A673 (cell line): ENCODE results near the gene TEKTIP1.

Experiments
- EZH2 ChIP-seq: fragments of 200-600 bp; sonication (generic); IDR thresholded peaks from 2 replicates; pipeline ENCODE4 v1.6.1; 2017; ENCODE audit warnings: borderline replicate concordance, low read depth, mild to moderate bottlenecking, mixed read lengths, antibody characterized with exemption, low read length; ENCODE audit not compliant: poor library complexity, severe bottlenecking
- TF ChIP-seq, protein P1 (sequence below): fragments of 300-800, 200-600 bp; sonication (generic); conservative IDR thresholded peaks from 2 replicates; pipeline ENCODE4 v1.5.1; 2017; ENCODE audit warnings: low read depth, mild to moderate bottlenecking, antibody characterized with exemption, low read length, moderate library complexity, mixed read lengths

DNA sequence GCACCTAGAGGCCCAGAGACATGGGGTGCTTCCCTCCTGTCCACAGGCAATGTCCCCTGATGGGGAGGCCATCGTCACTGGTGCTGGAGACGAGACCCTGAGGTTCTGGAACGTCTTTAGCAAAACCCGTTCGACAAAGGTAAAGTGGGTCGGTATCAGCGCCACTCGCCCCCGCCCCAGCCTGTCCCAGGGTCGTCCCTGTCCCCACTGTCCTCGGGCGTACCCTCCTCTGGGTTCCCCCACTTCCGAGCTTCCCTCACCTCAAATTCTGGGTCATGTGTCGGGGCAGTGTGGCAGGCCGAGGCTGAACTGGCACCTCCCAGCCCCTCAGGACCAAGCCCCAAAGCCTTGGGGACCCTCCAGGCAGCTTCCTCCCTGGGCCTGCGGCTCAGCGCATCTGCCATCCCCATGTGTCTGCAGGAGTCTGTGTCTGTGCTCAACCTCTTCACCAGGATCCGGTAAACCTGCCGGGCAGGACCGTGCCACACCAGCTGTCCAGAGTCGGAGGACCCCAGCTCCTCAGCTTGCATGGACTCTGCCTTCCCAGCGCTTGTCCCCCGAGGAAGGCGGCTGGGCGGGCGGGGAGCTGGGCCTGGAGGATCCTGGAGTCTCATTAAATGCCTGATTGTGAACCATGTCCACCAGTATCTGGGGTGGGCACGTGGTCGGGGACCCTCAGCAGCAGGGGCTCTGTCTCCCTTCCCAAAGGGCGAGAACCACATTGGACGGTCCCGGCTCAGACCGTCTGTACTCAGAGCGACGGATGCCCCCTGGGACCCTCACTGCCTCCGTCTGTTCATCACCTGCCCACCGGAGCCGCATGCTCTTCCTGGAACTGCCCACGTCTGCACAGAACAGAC lies 4.4 kb upstream of the TEKTIP1 start:
- no peak for TF ChIP-seq EZH2
- TF ChIP-seq, protein P1, sequence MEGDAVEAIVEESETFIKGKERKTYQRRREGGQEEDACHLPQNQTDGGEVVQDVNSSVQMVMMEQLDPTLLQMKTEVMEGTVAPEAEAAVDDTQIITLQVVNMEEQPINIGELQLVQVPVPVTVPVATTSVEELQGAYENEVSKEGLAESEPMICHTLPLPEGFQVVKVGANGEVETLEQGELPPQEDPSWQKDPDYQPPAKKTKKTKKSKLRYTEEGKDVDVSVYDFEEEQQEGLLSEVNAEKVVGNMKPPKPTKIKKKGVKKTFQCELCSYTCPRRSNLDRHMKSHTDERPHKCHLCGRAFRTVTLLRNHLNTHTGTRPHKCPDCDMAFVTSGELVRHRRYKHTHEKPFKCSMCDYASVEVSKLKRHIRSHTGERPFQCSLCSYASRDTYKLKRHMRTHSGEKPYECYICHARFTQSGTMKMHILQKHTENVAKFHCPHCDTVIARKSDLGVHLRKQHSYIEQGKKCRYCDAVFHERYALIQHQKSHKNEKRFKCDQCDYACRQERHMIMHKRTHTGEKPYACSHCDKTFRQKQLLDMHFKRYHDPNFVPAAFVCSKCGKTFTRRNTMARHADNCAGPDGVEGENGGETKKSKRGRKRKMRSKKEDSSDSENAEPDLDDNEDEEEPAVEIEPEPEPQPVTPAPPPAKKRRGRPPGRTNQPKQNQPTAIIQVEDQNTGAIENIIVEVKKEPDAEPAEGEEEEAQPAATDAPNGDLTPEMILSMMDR = no peak
